HG03565 (cell line): ENCODE results near the gene NXPH4.

ENCODE experiments used
- ATAC-seq: cut with Tn5 transposase; IDR thresholded peaks from one replicate; pipeline ENCODE4 v1.9.1; 2021; ENCODE audit warnings: mild to moderate bottlenecking, moderate library complexity; ENCODE audit not compliant: unreplicated experiment

The NXPH4 gene

GRCh38 chr12:57218030-57218853, 1.6 kb downstream of the NXPH4 start:
- ATAC-seq, result no peak

GRCh38 chr12:57219205-57219992, 2.8 kb downstream of the NXPH4 start:
- no peak for ATAC-seq

- ATAC-seq, result no peak
Observed at GRCh38 chr12:57219993-57220754, 3.6 kb downstream of the NXPH4 start.

- ATAC-seq, result no peak
Observed at GRCh38 chr12:57220770-57221168, 4.2 kb downstream of the NXPH4 start.

- no peak for ATAC-seq
Observed at GRCh38 chr12:57221169-57221917, 4.7 kb downstream of the NXPH4 start.

- ATAC-seq, result no peak
Observed at GRCh38 chr12:57222286-57223190, 5.9 kb downstream of the NXPH4 start.

- ATAC-seq, result no peak
Observed at GRCh38 chr12:57223191-57224165, 6.9 kb downstream of the NXPH4 start.

GRCh38 chr12:57224278-57224972, 7.8 kb downstream of the NXPH4 start:
- ATAC-seq, result no peak

GRCh38 chr12:57224973-57225679, 8.5 kb downstream of the NXPH4 start:
- no peak for ATAC-seq

GRCh38 chr12:57225680-57226210, 9.2 kb downstream of the NXPH4 start:
- ATAC-seq, result no peak

GRCh38 chr12:57226588-57227314, 10.2 kb downstream of the NXPH4 start:
- no peak for ATAC-seq

- no peak for ATAC-seq
Observed at GRCh38 chr12:57227315-57228115, 10.9 kb downstream of the NXPH4 start.

GRCh38 chr12:57229046-57229633, 12.5 kb downstream of the NXPH4 start:
- ATAC-seq, result no peak

GRCh38 chr12:57229634-57230380, 13.2 kb downstream of the NXPH4 start, which contains the start of gene SHMT2:
Gene SHMT2, plus strand, starts transcription at chr12:57229711. Its CDS starts 68 bp downstream, at chr12:57229779.
- ATAC-seq, result peak; percentile 54
